ENCODE data around the gene EFCAB5.

GRCh38 chr17:29931231-29931932, 10.1 kb upstream of the EFCAB5 start:
- TF ChIP-seq POLR2AphosphoS5 (IDR thresholded peaks at IDR 0.05; ENCODE audit: low read depth) (no peak), REST (IDR thresholded peaks at IDR 0.05; ENCODE audit: unreplicated experiment) (no peak), CTCF (conservative IDR thresholded peaks at IDR 0.05; ENCODE audit: low read depth in 2 of 2) (peak; percentile 83 to 91), EZH2 (IDR thresholded peaks at IDR 0.05; ENCODE audit: low read depth, unreplicated experiment) (no peak), EZH2phosphoT487 (IDR thresholded peaks at IDR 0.05; ENCODE audit: unreplicated experiment) (no peak)

All from GM23338 (cell line).